ENCODE results near the gene IDI1. TPM values are rescaled to one million over a fixed set of nuclear protein-coding genes. Genes with fewer than 3 reads are reported as not detected.
"Not testable (repeated sequence)": the region's sequence is repeated elsewhere in the genome, so short reads cannot be mapped to it uniquely, and the experiment has no call there.

Gene IDI1
- total RNA-seq, 3 donors from 2014 or later: 26.2 to 48.4 (median 45.1) TPM

GRCh38 chr10:1019362-1019761 lies 29.6 kb downstream of the IDI1 start:
- no peak for DNase-seq (ENCODE audit: low spot score in 2 of 2)
- H3K27ac ChIP-seq: no peak overlapping the region
- no peaks in the 10 kb centered on the region for H3K9me3 ChIP-seq
- TF ChIP-seq POLR2AphosphoS5 (IDR thresholded peaks at IDR 0.05) (no peak), POLR2A (IDR thresholded peaks at IDR 0.05) (no peak), CTCF (IDR thresholded peaks at IDR 0.05) (no peak)
- H3K4me3 ChIP-seq: no peak overlapping the region
- intact Hi-C loops (cut with DNase I; ENCODE audit: low total_unique reads): no loop called here
- no peaks in the 10 kb centered on the region for H3K36me3 ChIP-seq
- no peaks in the 10 kb centered on the region for H3K4me1 ChIP-seq
- H3K27me3 ChIP-seq: no peaks in the 10 kb centered on the region

- intact Hi-C loops (cut with DNase I; ENCODE audit: low total_unique reads): no loop called here
- no peaks in the 10 kb centered on the region for H3K9me3 ChIP-seq
- no peak for DNase-seq (ENCODE audit: low spot score in 2 of 2)
- peaks cover 7% of the 10 kb centered on the region for H3K36me3 ChIP-seq
- TF ChIP-seq POLR2AphosphoS5 (IDR thresholded peaks at IDR 0.05): no peak
- TF ChIP-seq CTCF (IDR thresholded peaks at IDR 0.05): no peak
- no peak for TF ChIP-seq POLR2A (IDR thresholded peaks at IDR 0.05)
- no peak overlapping the region for H3K27ac ChIP-seq
- no peaks in the 10 kb centered on the region for H3K4me1 ChIP-seq
- H3K27me3 ChIP-seq: no peaks in the 10 kb centered on the region
- no peak overlapping the region for H3K4me3 ChIP-seq
Observed at GRCh38 chr10:1015688-1016087, 33.2 kb downstream of the IDI1 start.

GRCh38 chr10:1011696-1012095 lies 37.2 kb downstream of the IDI1 start:
- Histone ChIP-seq H3K9me3 (no peaks in the 10 kb centered on the region), H3K27me3 (no peaks in the 10 kb centered on the region), H3K4me3 (no peak overlapping the region), H3K27ac (no peak overlapping the region), H3K36me3 (peaks cover 16% of the 10 kb centered on the region), H3K4me1 (no peaks in the 10 kb centered on the region)
- no peak for DNase-seq (ENCODE audit: low spot score in 2 of 2)
- intact Hi-C loops (cut with DNase I; ENCODE audit: low total_unique reads): no loop called here
- TF ChIP-seq POLR2A (IDR thresholded peaks at IDR 0.05) (no peak), CTCF (IDR thresholded peaks at IDR 0.05) (no peak), POLR2AphosphoS5 (IDR thresholded peaks at IDR 0.05) (no peak)

GRCh38 chr10:1010703-1011102 lies 38.2 kb downstream of the IDI1 start:
- no peaks in the 10 kb centered on the region for H3K27me3 ChIP-seq
- no peak overlapping the region for H3K27ac ChIP-seq
- H3K9me3 ChIP-seq: no peaks in the 10 kb centered on the region
- TF ChIP-seq POLR2AphosphoS5 (IDR thresholded peaks at IDR 0.05) (no peak), POLR2A (IDR thresholded peaks at IDR 0.05) (no peak), CTCF (IDR thresholded peaks at IDR 0.05) (no peak)
- intact Hi-C loops (cut with DNase I; ENCODE audit: low total_unique reads): no loop called here
- H3K36me3 ChIP-seq: peaks cover 19% of the 10 kb centered on the region
- DNase-seq (ENCODE audit: low spot score in 2 of 2): no peak
- no peaks in the 10 kb centered on the region for H3K4me1 ChIP-seq
- H3K4me3 ChIP-seq: no peak overlapping the region

- H3K27ac ChIP-seq; DNase-seq (ENCODE audit: low spot score in 2 of 2); H3K4me1 ChIP-seq; H3K27me3 ChIP-seq; intact Hi-C loops (cut with DNase I; ENCODE audit: low total_unique reads); H3K9me3 ChIP-seq; H3K4me3 ChIP-seq: not testable (repeated sequence)
- peaks cover 20% of the 10 kb centered on the region for H3K36me3 ChIP-seq
Observed at GRCh38 chr10:1009947-1010346, 39.0 kb downstream of the IDI1 start.

GRCh38 chr10:1009071-1009494 lies 39.8 kb downstream of the IDI1 start:
- no peak overlapping the region for H3K4me3 ChIP-seq
- no peak for DNase-seq (ENCODE audit: low spot score in 2 of 2)
- no peak overlapping the region for H3K27ac ChIP-seq
- TF ChIP-seq POLR2AphosphoS5 (IDR thresholded peaks at IDR 0.05) (no peak), POLR2A (IDR thresholded peaks at IDR 0.05) (no peak), CTCF (IDR thresholded peaks at IDR 0.05) (no peak)
- no peaks in the 10 kb centered on the region for H3K4me1 ChIP-seq
- intact Hi-C loops (cut with DNase I; ENCODE audit: low total_unique reads): no loop called here
- no peaks in the 10 kb centered on the region for H3K27me3 ChIP-seq
- peaks cover 25% of the 10 kb centered on the region for H3K36me3 ChIP-seq
- H3K9me3 ChIP-seq: no peaks in the 10 kb centered on the region
